Heart left ventricle (tissue), 16 donors: Measurements from ENCODE around the gene TLR2. TPM values are rescaled to one million over a fixed set of nuclear protein-coding genes. Genes with fewer than 3 reads are reported as not detected.
A peak's percentile ranks its signal among the peaks of the same experiment; 100 is the strongest.

Experiments
- ATAC-seq, 4 donors: fragments of 200-7000 bp; cut with Tn5 transposase; one replicate each; pipeline ENCODE4 v1.9.1; 2020 to 2022; ENCODE audit warnings: moderate library complexity in 4 of 4, mild to moderate bottlenecking in 3 of 4, moderate number of reproducible peaks in 1 of 4
- DNase-seq, 5 donors: peaks; one replicate each; pipeline ENCODE4 v3.0.0-alpha.2; 2020
- H3K27ac ChIP-seq, 12 donors: fragments of 200-600 bp; sonication (generic) in 4 of 12; one replicate each; pipeline versions ENCODE4 v1.5.0 to v1.8.0; 2016 to 2022; ENCODE audit warnings: mild to moderate bottlenecking in 2 of 12
- H3K27me3 ChIP-seq, 9 donors: fragments of 200-600 bp; sonication (generic) in 2 of 9; one replicate each; pipeline versions ENCODE4 v1.5.1 to v1.8.0; 2016 to 2022; ENCODE audit warnings: mild to moderate bottlenecking in 3 of 9
- H3K36me3 ChIP-seq, 9 donors: fragments of 200-600 bp; sonication (generic) in 2 of 9; one replicate each; pipeline versions ENCODE4 v1.5.0 to v1.8.0; 2018 to 2022; ENCODE audit warnings: mild to moderate bottlenecking in 2 of 9
- H3K4me1 ChIP-seq, 12 donors: fragments of 200-600 bp; sonication (generic) in 4 of 12; one replicate each; pipeline versions ENCODE4 v1.5.0 to v1.8.0; 2016 to 2022; ENCODE audit warnings: mild to moderate bottlenecking in 3 of 12
- H3K4me3 ChIP-seq, 12 donors: fragments of 200-600 bp; sonication (generic) in 4 of 12; one replicate each; pipeline versions ENCODE4 v1.5.0 to v1.8.0; 2017 to 2022; ENCODE audit warnings: mild to moderate bottlenecking in 9 of 12, moderate library complexity in 4 of 12
- H3K9me3 ChIP-seq, 12 donors: fragments of 200-600 bp; sonication (generic) in 4 of 12; one replicate each; pipeline versions ENCODE4 v1.5.0 to v1.8.0; 2016 to 2022; ENCODE audit warnings: mild to moderate bottlenecking in 1 of 12
- CTCF ChIP-seq, 12 donors: fragments of 200-600 bp; sonication (generic) in 4 of 12; IDR thresholded peaks; one replicate each; pipeline versions ENCODE4 v1.5.0 to v1.8.0; 2018 to 2022; ENCODE audit warnings: antibody characterized with exemption in 12 of 12, mild to moderate bottlenecking in 5 of 12
- POLR2A ChIP-seq, 2 donors: fragments of 450-650 bp; IDR thresholded peaks; one replicate each; pipeline ENCODE4 v1.6.1; 2017; ENCODE audit warnings: antibody characterized with exemption in 2 of 2, mild to moderate bottlenecking in 2 of 2, moderate library complexity in 2 of 2
- WGBS, 4 donors: extraction: QIAGEN DNeasy Blood & Tissue Kit in 2 of 4; methylation state at CpG; one replicate each; pipeline versions ENCODE4 v1.1.5 to v1.1.7; 2013 to 2018; 5-methylcytosine and 5-hydroxymethylcytosine counted together
- intact Hi-C, 10 donors: fragments of 100-400 bp; cut with DNase I; formaldehyde crosslinking; loops; one replicate each; pipeline versions ENCODE4 v1.11.1 to v1.14.2; 2022
- polyA plus RNA-seq, 2 donors: library from polyadenylated mRNA; stranded (reverse); fragments of 200-250 nt; gene quantifications; one replicate each; pipeline ENCODE4 v1.2.3, GENCODE V29; 2013
- total RNA-seq, 9 donors: library from RNA; depleted of rRNA in 2 of 9; stranded (reverse); fragments of >200 nt in 2 of 9; fragmentation: NEBNext Ultra II Directional in 3 of 9; extraction: Animal tissue kit (Norgen Biotek cat#: 25700) in 3 of 9; gene quantifications; one replicate each; pipeline versions ENCODE4 v1.1.0 to v1.2.4, GENCODE V29; 2016 to 2023
- donor health status: ischemic (EF 13 %, LVEDD 7.1; RV severe dilation, severe dysfunction).
- donor health status: healthy with polysubstance abuse.
- donor health status: DM: no; HTN: yes; CAD: no.
- donor health status: DM: no; HTN: no; CAD: no.
- donor health status: ischemic (EF 25% LVEDD 6.9; RV normal size, moderate dysfunction).
- donor health status: ischemic (EF 25% LVEDD 5.7; RV mildly dilated, moderate dysfunction).
- donor health status: healthy.
- donor health status: DM: yes; HTN: yes; CAD: no.
- donor health status: ischemic (EF 35%, LVEDD 5.7; RV mildly dilated, moderate dysfunction).
- donor health status: nonischemic (EF 11% LVEDD 7.7; RV severe dilation, severe dysfunction).
- donor health status: DM: yes; HTN: yes; CAD: no.
- donor health status: PGD.
- donor health status: ischemic (EF 29% LVEDD 5.4; RV normal size, mild dysfunction).
- donor health status: nonischemic (EF 23%, LVEDD 6.1; RV moderate dilation, normal function).

The TLR2 gene
- total and polyA plus RNA-seq, 11 donors, result 1.2 to 47.8 (median 4.3) TPM

DNA sequence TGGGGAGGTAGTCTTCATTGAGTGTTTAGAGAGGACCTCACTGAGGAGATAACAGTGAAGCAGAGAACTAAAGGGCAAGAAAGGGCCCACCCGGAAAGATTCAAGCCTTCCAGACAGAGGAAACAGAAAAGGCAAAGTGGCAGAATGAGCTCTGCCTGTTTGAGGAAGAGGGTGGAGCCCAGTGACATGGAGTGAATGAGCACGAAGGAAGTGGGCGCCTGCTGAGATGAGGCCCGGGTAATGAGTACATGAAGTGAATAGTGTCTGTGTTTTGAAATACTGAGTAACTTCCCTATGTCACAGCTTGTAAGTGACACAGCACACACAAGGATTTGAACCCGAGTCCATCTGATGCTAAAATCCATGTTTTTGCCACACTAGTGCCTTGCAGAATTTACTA is 32.5 kb upstream of the TLR2 start:
- Histone ChIP-seq H3K4me3 (peak overlapping the region in 1 of 12 donors; percentile 2), H3K27me3 (no peaks in the 10 kb centered on the region), H3K36me3 (no peaks in the 10 kb centered on the region), H3K4me1 (peaks cover 0 to 83% (median 3%) of the 10 kb centered on the region in 12 donors), H3K27ac (peak overlapping the region; percentile 12 to 87 (median 58)), H3K9me3 (no peaks in the 10 kb centered on the region)
- intact Hi-C loops, result no loop called here
- 53 to 61% (median 55%) methylated on average over 5 of the region's 5 CpGs for WGBS, 4 donors
- DNase-seq, result peak; percentile 38 to 77 (median 64)
- TF ChIP-seq CTCF (IDR thresholded peaks at IDR 0.05), result no peak
- peak; percentile 57 to 88 (median 82) for ATAC-seq

DNA sequence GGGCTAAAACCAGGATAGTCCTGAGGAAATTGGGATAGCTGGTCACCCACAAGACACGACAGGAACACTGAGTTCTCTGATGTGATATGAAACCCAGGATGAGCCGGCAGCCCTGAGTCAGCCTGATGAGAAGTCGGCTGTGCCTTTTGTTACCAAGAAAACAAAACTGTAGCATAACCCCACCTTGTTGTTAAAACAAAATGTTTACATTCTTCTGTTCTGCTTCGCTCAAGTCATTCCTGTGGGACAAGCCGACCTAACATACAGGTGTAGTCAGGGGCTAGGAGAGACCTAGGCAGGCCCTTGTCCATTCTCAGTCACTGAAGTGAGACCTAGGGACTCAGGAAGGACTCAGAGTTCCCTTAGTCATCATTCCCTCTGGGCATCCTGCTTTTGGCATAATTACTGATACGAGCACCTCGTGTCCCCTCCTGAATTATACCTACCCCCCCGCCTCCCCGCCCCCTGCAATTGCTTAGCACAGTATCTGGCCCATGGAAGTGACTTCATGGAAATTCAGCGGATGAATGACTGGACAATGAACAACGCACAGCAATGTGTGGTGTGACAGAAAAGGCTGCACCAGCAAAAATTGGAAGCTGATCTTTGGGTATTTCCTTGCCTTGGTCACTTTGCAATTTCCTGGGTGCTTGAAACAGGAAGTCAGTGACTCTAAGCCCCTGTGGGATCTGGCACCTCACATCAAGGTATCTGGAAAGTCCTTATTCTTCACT is 31.9 kb upstream of the TLR2 start:
- peak; percentile 26 to 64 (median 61) for ATAC-seq
- WGBS, 4 donors, result 69 to 85% (median 77%) methylated on average over 11 of the region's 11 CpGs
- no peaks in the 10 kb centered on the region for H3K27me3 ChIP-seq
- H3K9me3 ChIP-seq, result no peaks in the 10 kb centered on the region
- peaks cover 0 to 83% (median 3%) of the 10 kb centered on the region in 12 donors for H3K4me1 ChIP-seq
- peak overlapping the region in 1 of 12 donors; percentile 2 for H3K4me3 ChIP-seq
- peak in 1 of 5 donors; percentile 35 for DNase-seq
- intact Hi-C loops, result no loop called here
- peak overlapping the region; percentile 12 to 87 (median 58) for H3K27ac ChIP-seq
- no peak for TF ChIP-seq CTCF (IDR thresholded peaks at IDR 0.05)
- no peaks in the 10 kb centered on the region for H3K36me3 ChIP-seq

DNA sequence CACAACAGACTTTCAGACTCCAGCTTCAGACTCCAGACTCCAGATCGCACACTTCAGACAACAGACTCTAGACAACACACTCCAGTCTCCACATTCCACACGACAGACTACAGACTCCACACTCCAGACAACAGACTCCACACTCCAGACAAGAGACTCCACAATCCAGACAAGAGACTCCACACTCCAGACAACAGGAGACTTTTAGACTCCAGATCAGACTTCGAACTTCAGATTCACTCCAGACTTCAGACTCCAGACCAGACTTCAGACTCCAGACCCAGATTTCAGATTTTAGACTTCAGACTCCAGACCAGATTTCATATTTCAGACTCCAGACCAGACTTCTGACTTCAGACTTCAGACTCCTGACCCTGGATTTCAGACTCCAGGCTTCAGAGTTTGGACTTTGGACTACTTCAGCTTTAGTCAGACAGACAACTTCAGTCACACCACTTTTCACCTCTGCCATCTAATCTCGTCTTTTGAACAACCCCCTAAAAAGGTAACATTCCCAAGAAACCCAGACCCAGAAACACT is 29.0 kb upstream of the TLR2 start:
- WGBS, 4 donors, result 50 to 65% (median 56%) methylated on average over 4 of the region's 4 CpGs
- Histone ChIP-seq H3K27ac (peak overlapping the region in 5 of 12 donors; percentile 22 to 87 (median 29)), H3K36me3 (no peaks in the 10 kb centered on the region), H3K4me3 (peak overlapping the region in 1 of 12 donors; percentile 38), H3K9me3 (no peaks in the 10 kb centered on the region), H3K4me1 (peaks cover 0 to 95% (median 3%) of the 10 kb centered on the region in 12 donors), H3K27me3 (no peaks in the 10 kb centered on the region)
- intact Hi-C loops, result no loop called here
- TF ChIP-seq POLR2A (IDR thresholded peaks at IDR 0.05) (no peak), CTCF (IDR thresholded peaks at IDR 0.05) (no peak)
- ATAC-seq (no peak), DNase-seq (no peak)

GRCh38 chr4:153655928-153656327 is 28.2 kb upstream of the TLR2 start:
- Histone ChIP-seq H3K27ac (peak overlapping the region in 5 of 12 donors; percentile 22 to 87 (median 29)), H3K27me3 (no peaks in the 10 kb centered on the region), H3K36me3 (no peaks in the 10 kb centered on the region), H3K9me3 (no peaks in the 10 kb centered on the region), H3K4me1 (peaks cover 0 to 95% (median 4%) of the 10 kb centered on the region in 12 donors), H3K4me3 (peak overlapping the region in 1 of 12 donors; percentile 38)
- DNase-seq (peak in 2 of 5 donors; percentile 35 to 39), ATAC-seq (peak; percentile 44 to 64 (median 50))
- 66 to 69% (median 67%) methylated on average over 4 of the region's 4 CpGs for WGBS, 4 donors
- intact Hi-C loops, result no loop called here
- TF ChIP-seq CTCF (IDR thresholded peaks at IDR 0.05) (no peak), POLR2A (IDR thresholded peaks at IDR 0.05) (no peak)
